ENCODE results near the gene AQP7. TPM values are rescaled to one million over a fixed set of nuclear protein-coding genes. Genes with fewer than 3 reads are reported as not detected.
"Not testable (repeated sequence)": the region's sequence is repeated elsewhere in the genome, so short reads cannot be mapped to it uniquely, and the experiment has no call there.

The AQP7 gene
- total RNA-seq, result 18.9 TPM

DNA sequence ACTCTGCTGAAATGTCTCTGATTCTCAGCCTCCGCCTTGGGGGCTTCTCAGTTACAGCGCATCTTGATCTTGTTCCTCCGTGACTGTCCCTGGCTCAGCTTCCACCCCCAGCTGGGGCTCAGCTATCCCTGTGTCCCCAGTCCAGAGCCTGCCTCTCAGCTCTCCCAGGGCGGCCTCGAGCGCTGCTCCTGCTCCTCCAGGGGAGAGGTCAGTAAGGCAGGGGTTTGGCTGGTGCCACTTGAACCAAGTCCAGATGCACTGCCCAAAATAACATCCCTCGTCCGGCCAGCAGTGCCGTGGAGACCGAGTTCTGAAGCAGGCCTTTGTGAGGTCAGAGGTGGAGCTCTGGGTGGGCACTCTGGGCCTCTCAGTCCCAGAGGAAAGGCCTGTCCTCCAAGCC lies at the start of gene AQP7:
TSS of gene AQP7 (minus strand) at position 198 of the 400 bp plus-strand sequence. CDS start 1,306 bp downstream, outside the sequence.
- intact Hi-C loops (cut with DNase I), result loop anchor here (5.0 kb wide), 1 partner anchor 115 kb away; no protein-coding TSS in a partner anchor
- H3K36me3 ChIP-seq; H3K27me3 ChIP-seq; H3K9me3 ChIP-seq; DNase-seq (ENCODE audit: low spot score in 2 of 2); H3K4me3 ChIP-seq: not testable (repeated sequence)
- Histone ChIP-seq H3K27ac (peak within 1 kb of the TSS; percentile 41 to 53), H3K4me1 (peaks cover 0 to 15% of the 10 kb centered on the region in 2 donors)

DNA sequence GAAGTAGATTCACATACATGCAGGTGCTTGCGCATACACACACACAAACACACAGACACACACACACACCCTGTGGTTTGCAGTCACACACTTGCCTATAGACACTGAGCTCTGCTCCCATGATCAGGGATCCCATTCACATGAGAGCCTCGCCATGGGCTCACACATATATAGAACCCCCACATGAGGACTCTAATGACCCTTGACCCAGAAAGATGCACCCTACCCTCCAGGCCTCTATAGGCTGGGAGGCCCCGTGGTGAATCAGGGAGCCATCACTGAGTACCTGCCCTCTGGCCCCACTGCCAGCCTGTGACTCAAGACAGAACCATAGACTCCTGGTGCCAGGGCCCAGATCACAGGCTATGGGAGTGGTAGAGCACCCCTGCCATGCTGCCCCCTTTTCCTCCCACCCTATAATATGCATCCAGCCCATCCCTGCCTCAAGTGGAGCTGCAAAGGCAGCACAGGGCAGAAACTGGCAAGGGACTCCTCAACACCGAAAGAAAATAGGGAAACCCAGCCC lies 48.3 kb upstream of the AQP7 start:
- Histone ChIP-seq H3K9me3 (no peaks in the 10 kb centered on the region), H3K4me3 (no peak overlapping the region), H3K27me3 (no peaks in the 10 kb centered on the region), H3K36me3 (no peaks in the 10 kb centered on the region), H3K27ac (no peak overlapping the region), H3K4me1 (peaks cover 3 to 7% of the 10 kb centered on the region in 2 donors)
- intact Hi-C loops (cut with DNase I), result no loop called here
- DNase-seq (ENCODE audit: low spot score in 2 of 2), result no peak
- TF ChIP-seq, protein P1, sequence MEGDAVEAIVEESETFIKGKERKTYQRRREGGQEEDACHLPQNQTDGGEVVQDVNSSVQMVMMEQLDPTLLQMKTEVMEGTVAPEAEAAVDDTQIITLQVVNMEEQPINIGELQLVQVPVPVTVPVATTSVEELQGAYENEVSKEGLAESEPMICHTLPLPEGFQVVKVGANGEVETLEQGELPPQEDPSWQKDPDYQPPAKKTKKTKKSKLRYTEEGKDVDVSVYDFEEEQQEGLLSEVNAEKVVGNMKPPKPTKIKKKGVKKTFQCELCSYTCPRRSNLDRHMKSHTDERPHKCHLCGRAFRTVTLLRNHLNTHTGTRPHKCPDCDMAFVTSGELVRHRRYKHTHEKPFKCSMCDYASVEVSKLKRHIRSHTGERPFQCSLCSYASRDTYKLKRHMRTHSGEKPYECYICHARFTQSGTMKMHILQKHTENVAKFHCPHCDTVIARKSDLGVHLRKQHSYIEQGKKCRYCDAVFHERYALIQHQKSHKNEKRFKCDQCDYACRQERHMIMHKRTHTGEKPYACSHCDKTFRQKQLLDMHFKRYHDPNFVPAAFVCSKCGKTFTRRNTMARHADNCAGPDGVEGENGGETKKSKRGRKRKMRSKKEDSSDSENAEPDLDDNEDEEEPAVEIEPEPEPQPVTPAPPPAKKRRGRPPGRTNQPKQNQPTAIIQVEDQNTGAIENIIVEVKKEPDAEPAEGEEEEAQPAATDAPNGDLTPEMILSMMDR (IDR thresholded peaks at IDR 0.05), result no peak

DNA sequence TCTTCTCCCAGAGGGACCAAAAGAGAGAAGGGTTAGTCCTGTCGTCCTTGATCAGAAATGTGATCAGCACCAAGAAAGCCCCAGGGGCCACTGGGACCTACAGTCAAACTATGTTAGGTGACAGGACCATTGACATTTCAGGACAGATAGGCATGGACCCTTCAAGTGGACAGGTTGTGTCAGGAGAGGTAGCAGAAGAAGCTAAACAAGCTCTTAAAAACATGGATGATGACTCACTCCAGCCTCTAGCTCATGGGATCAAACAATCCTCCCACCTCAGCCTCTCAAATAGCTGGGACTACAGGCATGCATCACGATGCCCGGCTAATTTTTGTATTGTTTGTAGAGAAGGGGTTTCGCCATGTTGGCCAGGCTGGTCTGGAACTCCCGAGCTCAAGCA lies 47.3 kb upstream of the AQP7 start:
- TF ChIP-seq, protein P1 (IDR thresholded peaks at IDR 0.05), result no peak
- Histone ChIP-seq H3K36me3 (no peaks in the 10 kb centered on the region), H3K4me1 (peaks cover 3 to 7% of the 10 kb centered on the region in 2 donors), H3K27me3 (no peaks in the 10 kb centered on the region), H3K9me3 (no peaks in the 10 kb centered on the region), H3K27ac (no peak overlapping the region), H3K4me3 (no peak overlapping the region)
- no peak for DNase-seq (ENCODE audit: low spot score in 2 of 2)
- intact Hi-C loops (cut with DNase I), result no loop called here

DNA sequence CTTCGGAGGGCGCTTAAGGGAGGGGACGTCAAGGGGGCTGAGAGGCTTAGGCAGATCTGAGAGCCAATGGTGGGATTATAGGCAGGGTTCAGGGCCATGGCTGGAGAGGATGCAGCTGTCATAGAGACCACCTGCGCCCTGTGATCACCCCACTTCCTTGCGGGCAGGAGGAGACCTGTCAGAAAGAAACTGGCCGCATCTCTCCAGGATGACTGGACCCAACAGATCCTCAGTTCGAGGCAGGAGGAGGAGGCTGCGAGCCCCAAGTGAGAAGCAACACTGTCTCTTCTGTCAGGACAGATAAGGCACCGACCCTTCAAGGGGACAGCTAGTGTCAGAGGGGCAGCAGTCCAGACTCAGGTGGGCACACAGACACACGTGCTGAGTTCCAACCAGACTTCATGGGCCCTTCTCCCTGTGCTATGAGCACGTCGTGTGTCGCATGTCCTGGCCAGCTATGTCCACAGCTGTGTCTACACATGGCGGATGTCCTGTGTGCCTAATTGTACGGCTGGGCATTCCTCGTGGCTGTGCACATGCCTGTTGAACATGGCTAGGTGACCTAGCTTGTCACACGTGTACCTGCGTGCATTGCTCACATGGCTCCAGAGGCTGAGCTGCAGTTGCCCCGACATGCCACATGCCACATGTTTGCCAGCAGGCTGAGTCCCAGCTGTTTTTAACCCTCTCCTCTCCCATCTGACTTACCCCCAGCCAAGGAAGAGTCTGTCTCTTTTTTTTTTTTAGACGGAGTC lies 45.6 kb upstream of the AQP7 start:
- no peak overlapping the region for H3K27ac ChIP-seq

DNA sequence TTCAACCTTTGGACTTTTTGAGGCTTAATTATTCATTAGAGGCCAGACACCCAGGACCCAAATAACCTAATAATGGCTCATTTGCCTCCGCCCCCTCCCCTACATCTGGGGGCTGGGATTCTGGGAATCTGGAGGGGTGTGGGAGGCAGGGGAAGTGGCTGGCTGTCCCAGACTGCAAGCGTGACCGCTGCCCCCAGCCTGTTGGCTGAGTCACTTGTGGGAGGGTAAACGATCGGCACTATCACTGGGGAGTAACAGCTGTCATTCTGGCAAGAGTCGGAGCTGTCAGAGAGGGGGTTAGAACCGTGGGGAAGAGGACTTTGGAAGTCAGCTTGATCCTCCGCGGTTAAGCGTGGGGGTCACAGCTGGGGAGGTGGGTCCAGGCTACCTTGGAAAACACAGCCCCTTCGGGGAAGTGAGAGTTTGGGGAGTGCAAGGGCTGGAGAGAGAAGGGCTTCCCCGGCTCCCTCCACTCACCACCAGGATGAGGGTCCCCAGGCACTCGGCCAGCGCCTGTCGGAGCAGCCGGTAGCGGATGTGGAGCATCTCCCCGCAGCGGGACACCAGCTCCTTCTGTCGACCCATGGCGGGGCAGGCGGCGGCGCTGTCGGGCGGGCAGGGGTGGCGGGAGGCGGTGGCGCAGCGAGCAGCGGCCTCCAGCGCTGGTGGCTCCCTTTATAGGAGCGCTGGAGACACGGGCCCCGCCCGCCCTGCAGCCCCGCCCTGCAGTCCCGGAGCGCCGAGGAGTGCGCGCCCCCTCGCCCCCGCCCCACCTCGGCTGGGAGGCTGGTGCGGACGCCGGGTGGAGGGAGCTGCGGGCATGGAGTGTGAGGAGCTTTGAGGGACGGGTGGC lies 44.8 kb upstream of the AQP7 start, which contains the start of gene AQP3:
TSS of gene AQP3 (minus strand) at position 648 of the 853 bp plus-strand sequence. CDS start at position 585, 63 bp downstream.
- H3K27ac ChIP-seq, result no peak within 1 kb of the TSS
- no peaks in the 10 kb centered on the region for H3K36me3 ChIP-seq
- H3K9me3 ChIP-seq, result no peaks in the 10 kb centered on the region
- TF ChIP-seq, protein P1 (IDR thresholded peaks at IDR 0.05), result peak in 1 of 3 experiments; percentile 47
- DNase-seq (ENCODE audit: low spot score in 2 of 2), result peak in 1 of 2 donors; percentile 81
- no peaks in the 10 kb centered on the region for H3K27me3 ChIP-seq
- H3K4me1 ChIP-seq, result peaks cover 3 to 7% of the 10 kb centered on the region in 2 donors
- H3K4me3 ChIP-seq, result peak within 1 kb of the TSS; percentile 33 to 67
- intact Hi-C loops (cut with DNase I), result no loop called here

More for the DNA sequence above, 45.6 kb upstream of the AQP7 start:
- Histone ChIP-seq H3K9me3 (no peaks in the 10 kb centered on the region), H3K27me3 (no peaks in the 10 kb centered on the region), H3K36me3 (no peaks in the 10 kb centered on the region), H3K4me3 (peak overlapping the region; percentile 33 to 67), H3K4me1 (peaks cover 3 to 7% of the 10 kb centered on the region in 2 donors)
- DNase-seq (ENCODE audit: low spot score in 2 of 2), result no peak
- intact Hi-C loops (cut with DNase I), result no loop called here
- TF ChIP-seq, protein P1 (IDR thresholded peaks at IDR 0.05), result no peak
